H1 (cell line): ENCODE measurements around the gene ZNF45. TPM values are rescaled to one million over a fixed set of nuclear protein-coding genes. Genes with fewer than 3 reads are reported as not detected.
A peak's percentile ranks its signal among the peaks of the same experiment; 100 is the strongest.

Source experiments
- CTCF ChIA-PET: fragments of 300-600 bp; sonication (Branson Sonifier 250); formaldehyde crosslinking; loops from one replicate; lab custom pipeline; 2021; ENCODE audit not compliant: partially characterized antibody; lab: Charles Lee
- POLR2A ChIA-PET: fragments of 300-600 bp; sonication (Branson Sonifier 250); formaldehyde crosslinking; loops from one replicate; lab custom pipeline; 2021; ENCODE audit warnings: inconsistent platforms; ENCODE audit not compliant: partially characterized antibody; lab: Charles Lee
- DNase-seq, 2 experiments: peaks; one replicate each; pipeline versions ENCODE4 v3.0.0 to v3.0.0-alpha.2; 2010 to 2022; ENCODE audit warnings: low spot score in 2 of 2, low read depth in 1 of 2, mixed read lengths in 1 of 2
- FAIRE-seq: peaks from 2 replicates; lab custom pipeline; 2011; peaks lifted over from hg19 to GRCh38; lab: Jason Lieb, UNC
- H2AFZ ChIP-seq: 2 replicates; pipeline ENCODE4 v1.8.1; 2012; ENCODE audit warnings: low read length, inconsistent platforms
- H2AK5ac ChIP-seq: 2 replicates; pipeline ENCODE4 v1.6.1; 2013; ENCODE audit warnings: low read depth, low read length
- H2BK120ac ChIP-seq: replicated peaks from 2 replicates; pipeline ENCODE3; 2013; ENCODE audit warnings: low read depth, low read length, inconsistent platforms
- H2BK12ac ChIP-seq: 2 replicates; pipeline ENCODE4 v1.6.1; 2013; ENCODE audit warnings: low read depth, low read length
- H2BK15ac ChIP-seq: 2 replicates; pipeline ENCODE4 v1.6.1; 2013; ENCODE audit warnings: low read length
- H2BK20ac ChIP-seq: 2 replicates; pipeline ENCODE4 v1.6.1; 2013; ENCODE audit warnings: low read length
- H2BK5ac ChIP-seq: 2 replicates; pipeline ENCODE4 v1.6.1; 2013; ENCODE audit warnings: low read depth, low read length
- H3K14ac ChIP-seq: 2 replicates; pipeline ENCODE4 v1.6.1; 2013; ENCODE audit warnings: inconsistent platforms; ENCODE audit not compliant: insufficient read length
- H3K18ac ChIP-seq: 2 replicates; pipeline ENCODE4 v1.6.1; 2013; ENCODE audit warnings: low read length; ENCODE audit errors: extremely low read depth
- H3K23ac ChIP-seq: 2 replicates; pipeline ENCODE4 v1.6.1; 2013; ENCODE audit warnings: inconsistent platforms; ENCODE audit not compliant: insufficient read length
- H3K23me2 ChIP-seq: 2 replicates; pipeline ENCODE4 v1.6.1; 2013; ENCODE audit warnings: low read depth, low read length
- H3K27ac ChIP-seq: 2 replicates; pipeline ENCODE4 v1.6.1; 2011; ENCODE audit warnings: low read depth, low read length, inconsistent platforms
- H3K27me3 ChIP-seq, 4 experiments: replicated peaks in 1 of 4; 1 replicate in 1 of 4; 2 replicates in 3 of 4; pipeline versions ENCODE4 v1.6.1 to v1.8.1; 2011 to 2013; ENCODE audit warnings: low read length in 3 of 4, mild to moderate bottlenecking in 3 of 4, inconsistent platforms in 2 of 4, mixed read lengths in 2 of 4, moderate library complexity in 1 of 4; ENCODE audit not compliant: control insufficient read depth in 3 of 4, insufficient read depth in 3 of 4; ENCODE audit errors: extremely low read depth in 1 of 4
- H3K36me3 ChIP-seq, 4 experiments: 2 replicates each; pipeline versions ENCODE4 v1.6.1 to v1.8.1; 2011 to 2013; ENCODE audit warnings: mild to moderate bottlenecking in 4 of 4, low read length in 3 of 4, moderate library complexity in 2 of 4, control low read depth in 1 of 4, inconsistent platforms in 1 of 4; ENCODE audit not compliant: insufficient read depth in 4 of 4, control insufficient read depth in 2 of 4
- H3K4ac ChIP-seq: replicated peaks from 2 replicates; pipeline ENCODE3; 2013; ENCODE audit warnings: low read length, low read depth, mixed read lengths, inconsistent platforms; ENCODE audit not compliant: insufficient read length
- H3K4me1 ChIP-seq, 4 experiments: replicated peaks in 1 of 4; 1 replicate in 1 of 4; 2 replicates in 3 of 4; pipeline versions ENCODE4 v1.6.1 to v1.8.1; 2011 to 2013; ENCODE audit warnings: low read length in 3 of 4, inconsistent platforms in 2 of 4, mixed read lengths in 1 of 4; ENCODE audit not compliant: insufficient read depth in 4 of 4, control insufficient read depth in 3 of 4
- H3K4me2 ChIP-seq, 2 experiments: 2 replicates each; pipeline versions ENCODE4 v1.6.1 to v1.8.1; 2011 to 2013; ENCODE audit warnings: low read depth in 2 of 2, low read length in 2 of 2, control low read depth in 1 of 2, inconsistent platforms in 1 of 2, mild to moderate bottlenecking in 1 of 2; ENCODE audit not compliant: insufficient read depth in 1 of 2
- H3K4me3 ChIP-seq, 4 experiments: fragments of 200-600, 300-600 bp in 1 of 4; sonication (generic), shearing (Covaris generic), sonication (Bioruptor Twin) in 1 of 4; 2 replicates each; pipeline versions ENCODE4 v1.5.1 to v1.8.1; 2011 to 2016; ENCODE audit warnings: low read length in 4 of 4, low read depth in 3 of 4, control low read depth in 2 of 4, inconsistent platforms in 2 of 4, mild to moderate bottlenecking in 2 of 4, mixed read lengths in 1 of 4, moderate library complexity in 1 of 4; ENCODE audit not compliant: insufficient read depth in 2 of 4; ENCODE audit errors: extremely low read depth in 1 of 4
- H3K56ac ChIP-seq: replicated peaks from 2 replicates; pipeline ENCODE3; 2013; ENCODE audit warnings: low read depth, mild to moderate bottlenecking, mixed read lengths, low read length, inconsistent platforms; ENCODE audit not compliant: insufficient read length
- H3K79me1 ChIP-seq: 2 replicates; pipeline ENCODE4 v1.6.1; 2013; ENCODE audit warnings: low read depth, low read length, control low read depth
- H3K79me2 ChIP-seq, 2 experiments: 2 replicates each; pipeline versions ENCODE4 v1.6.1 to v1.8.1; 2012 to 2013; ENCODE audit warnings: low read length in 2 of 2, mild to moderate bottlenecking in 2 of 2, inconsistent platforms in 1 of 2; ENCODE audit not compliant: insufficient read depth in 2 of 2, control insufficient read depth in 1 of 2
- H3K9ac ChIP-seq, 4 experiments: replicated peaks in 1 of 4; 1 replicate in 1 of 4; 2 replicates in 3 of 4; pipeline versions ENCODE4 v1.6.1 to v1.8.1; 2011 to 2013; ENCODE audit warnings: low read depth in 3 of 4, low read length in 3 of 4, control low read depth in 2 of 4, mild to moderate bottlenecking in 2 of 4, moderate library complexity in 2 of 4, inconsistent platforms in 1 of 4; ENCODE audit errors: extremely low read depth in 1 of 4
- H3K9me3 ChIP-seq, 2 experiments: 2 replicates each; pipeline versions ENCODE4 v1.6.1 to v1.8.1; 2012 to 2013; ENCODE audit warnings: mild to moderate bottlenecking in 2 of 2, moderate library complexity in 2 of 2, control low read depth in 1 of 2, inconsistent platforms in 1 of 2, low read depth in 1 of 2, low read length in 1 of 2, mixed read lengths in 1 of 2; ENCODE audit not compliant: insufficient read depth in 2 of 2
- H4K20me1 ChIP-seq, 2 experiments: replicated peaks in 1 of 2; 2 replicates each; pipeline versions ENCODE3 to v1.8.1; 2011 to 2013; ENCODE audit warnings: inconsistent platforms in 2 of 2, low read length in 2 of 2, mild to moderate bottlenecking in 1 of 2; ENCODE audit not compliant: insufficient read depth in 2 of 2, control insufficient read depth in 1 of 2
- H4K5ac ChIP-seq: 2 replicates; pipeline ENCODE4 v1.6.1; 2013; ENCODE audit warnings: low read length, low read depth, mixed read lengths, inconsistent platforms; ENCODE audit not compliant: insufficient read length
- H4K8ac ChIP-seq: 2 replicates; pipeline ENCODE4 v1.8.0; 2013; ENCODE audit warnings: mild to moderate bottlenecking, moderate library complexity, low read length, inconsistent platforms; ENCODE audit not compliant: insufficient read depth; ENCODE audit errors: extremely low read depth
- H4K91ac ChIP-seq: replicated peaks from 2 replicates; pipeline ENCODE3; 2013; ENCODE audit warnings: low read length, mixed read lengths, inconsistent platforms; ENCODE audit not compliant: insufficient read length
- ASH2L ChIP-seq: fragments of 200-600, 300-600 bp; sonication (generic); IDR thresholded peaks from one replicate; pipeline ENCODE4 v1.7.1; 2017; ENCODE audit warnings: low read length
- CBX5 ChIP-seq: fragments of 300-800, 300-1000 bp; sonication (generic); IDR thresholded peaks from 2 replicates; pipeline ENCODE4 v1.7.1; 2016; ENCODE audit warnings: antibody characterized with exemption, low read length, low read depth
- CHD1 ChIP-seq: IDR thresholded peaks from 2 replicates; pipeline ENCODE4 v1.6.1; 2012; ENCODE audit warnings: low read depth, low read length, improper control_type of control experiment
- FOSL1 ChIP-seq: IDR thresholded peaks from 2 replicates; pipeline ENCODE4 v1.6.1; 2011; ENCODE audit warnings: mild to moderate bottlenecking, low read depth, low read length, moderate library complexity; ENCODE audit not compliant: insufficient read depth
- HDAC6 ChIP-seq: IDR thresholded peaks from one replicate; pipeline ENCODE4 v1.7.1; 2012; ENCODE audit warnings: low read depth, mild to moderate bottlenecking, inconsistent platforms, low read length, moderate library complexity
- NRF1 ChIP-seq: IDR thresholded peaks from 2 replicates; pipeline ENCODE4 v1.6.1; 2011; ENCODE audit warnings: mild to moderate bottlenecking, low read depth, low read length, improper control_type of control experiment
- RAD21 ChIP-seq, 2 experiments: IDR thresholded peaks in 1 of 2; conservative IDR thresholded peaks in 1 of 2; 2 replicates each; pipeline ENCODE4 v1.6.1; 2011; ENCODE audit warnings: low read depth in 2 of 2, low read length in 2 of 2, improper control_type of control experiment in 1 of 2, inconsistent platforms in 1 of 2, mild to moderate bottlenecking in 1 of 2, moderate library complexity in 1 of 2
- RFX5 ChIP-seq: IDR thresholded peaks from 2 replicates; pipeline ENCODE4 v1.6.1; 2011; ENCODE audit warnings: low read depth, low read length, improper control_type of control experiment, borderline replicate concordance
- RNF2 ChIP-seq: fragments of 200-900, 300-1000 bp; sonication (generic); IDR thresholded peaks from 2 replicates; pipeline ENCODE4 v1.7.1; 2016; ENCODE audit warnings: borderline replicate concordance, low read depth, mild to moderate bottlenecking, antibody characterized with exemption, low read length; ENCODE audit not compliant: poor library complexity, severe bottlenecking; ENCODE audit errors: missing control alignments
- SIN3A ChIP-seq, 2 experiments: IDR thresholded peaks in 1 of 2; conservative IDR thresholded peaks in 1 of 2; 2 replicates each; pipeline ENCODE4 v1.6.1; 2011 to 2012; ENCODE audit warnings: low read length in 2 of 2, improper control_type of control experiment in 1 of 2, low read depth in 1 of 2, mild to moderate bottlenecking in 1 of 2
- SP2 ChIP-seq: IDR thresholded peaks from 2 replicates; pipeline ENCODE4 v1.6.1; 2012; ENCODE audit warnings: mild to moderate bottlenecking, low read length, inconsistent platforms
- TBP ChIP-seq: IDR thresholded peaks from 2 replicates; pipeline ENCODE4 v1.6.1; 2011; ENCODE audit warnings: low read depth, low read length, improper control_type of control experiment
- TCF12 ChIP-seq: IDR thresholded peaks from 2 replicates; pipeline ENCODE4 v1.6.1; 2011; ENCODE audit warnings: low read depth, mild to moderate bottlenecking, low read length
- TEAD4 ChIP-seq: IDR thresholded peaks from 2 replicates; pipeline ENCODE4 v1.6.1; 2012; ENCODE audit warnings: low read depth, low read length, inconsistent platforms, mixed read lengths
- WGBS, 2 experiments: shearing (Covaris generic) in 1 of 2; methylation state at CpG; one replicate each; pipeline versions ENCODE4 v1.1.6 to v1.1.7; 2013 to 2015; ENCODE audit warnings: low lambda C conversion rate in 2 of 2, mixed read lengths in 2 of 2, inconsistent platforms in 1 of 2, low coverage in 1 of 2, missing lambda C conversion rate in 1 of 2; ENCODE audit not compliant: insufficient replicate concordance in 2 of 2, insufficient coverage in 1 of 2, insufficient read length in 1 of 2; ENCODE audit errors: extremely low coverage in 1 of 2, missing lambda C conversion rate in 1 of 2; 5-methylcytosine and 5-hydroxymethylcytosine counted together
- polyA plus RNA-seq, 7 experiments: library from polyadenylated mRNA; depleted of rRNA in 3 of 7; stranded (reverse) in 5 of 7; unstranded in 2 of 7; fragments of >200 nt in 5 of 7; fragments of 200-250 nt in 2 of 7; gene quantifications; 1 replicate in 5 of 7; 2 replicates in 1 of 7; 4 replicates in 1 of 7; pipeline versions ENCODE4 v1.2.1 to v1.2.3, GENCODE V29; 2011 to 2013; ENCODE audit warnings: missing spikeins in 2 of 7, mixed read lengths in 2 of 7
- total RNA-seq: library from RNA; stranded (reverse); fragmentation: NEBNext Ultra II Directional; extraction: Animal tissue kit (Norgen Biotek cat#: 25700); gene quantifications from 2 replicates; pipeline ENCODE4 v1.2.1, GENCODE V29; 2021

ZNF45 gene
- total and polyA plus RNA-seq, 2 of the 8 experiments (the other 6 are each of a cell fraction or from before 2014, with no cell fraction given): 4.6 to 16.2 TPM

- Histone ChIP-seq H2AFZ (peak overlapping the region; percentile 99; the same call in 1 of the 2 replicates), H3K79me1 (no peaks in the 10 kb centered on the region), H4K8ac (no peak overlapping the region), H4K20me1 (no peaks in the 10 kb centered on the region), H2BK15ac (no peak overlapping the region), H3K4ac (no peak overlapping the region), H3K36me3 (peaks cover 0 to 3% (median 0%) of the 10 kb centered on the region in 4 experiments; a peak in 2 of 8 replicates), H2BK5ac (no peak overlapping the region), H3K23me2 (no peaks in the 10 kb centered on the region; the same call in 1 of the 2 replicates), H3K9ac (peak overlapping the region in 3 of 4 experiments; percentile 2 to 79 (median 50); a peak in 2 of 7 replicates), H3K56ac (no peak overlapping the region), H4K5ac (no peak overlapping the region), H3K27ac (no peak overlapping the region), H3K4me3 (peak overlapping the region; percentile 60 to 87 (median 80)), H3K79me2 (peaks cover 0 to 4% of the 10 kb centered on the region in 2 experiments; a peak in 1 of 4 replicates), H3K23ac (no peak overlapping the region), H3K27me3 (no peaks in the 10 kb centered on the region), H2BK120ac (no peak overlapping the region), H4K91ac (no peak overlapping the region), H3K14ac (no peak overlapping the region), H3K9me3 (peaks cover 9 to 11% of the 10 kb centered on the region in 2 experiments; a peak in 3 of 4 replicates), H2BK12ac (no peak overlapping the region), H2BK20ac (no peak overlapping the region), H3K18ac (no peak overlapping the region), H2AK5ac (no peak overlapping the region), H3K4me2 (peak overlapping the region; percentile 68 to 88), H3K4me1 (no peaks in the 10 kb centered on the region)
- 11% methylated on average over 14 of the region's 14 CpGs; no CpG with 5 or more reads in 1 of the 2 experiments for WGBS, 2 experiments
- DNase-seq: no peak
- TF ChIP-seq ASH2L: no peak
- TF ChIP-seq SP2: no peak
- no peak for TF ChIP-seq TCF12
- no peak for TF ChIP-seq TEAD4
- TF ChIP-seq RFX5: no peak
- TF ChIP-seq HDAC6: no peak
- TF ChIP-seq CBX5: no peak
- no peak for TF ChIP-seq TBP
- TF ChIP-seq NRF1: no peak
- no peak for TF ChIP-seq RNF2
- no peak for TF ChIP-seq CHD1
- no peak for TF ChIP-seq RAD21 (IDR thresholded peaks at IDR 0.05 in 1 of 2, conservative IDR thresholded peaks at IDR 0.05 in 1 of 2; ENCODE audit: low read depth in 2 of 2, low read length in 2 of 2)
- TF ChIP-seq SIN3A (conservative IDR thresholded peaks at IDR 0.05 in 1 of 2, IDR thresholded peaks at IDR 0.05 in 1 of 2; ENCODE audit: low read depth in 1 of 2, low read length in 2 of 2): no peak
- no peak for TF ChIP-seq FOSL1
- POLR2A ChIA-PET: interaction anchor here (0.7 to 2.3 kb wide), 5 partner anchors 12 to 127 kb away, joined by 3 to 8 read pairs (median 3); partner anchors contain the start of genes ZNF221 and ZNF45
- CTCF ChIA-PET: no interaction called here
- FAIRE-seq: no peak
These were observed 49.6 kb upstream of the ZNF45 start for GRCh38 chr19:43984687-43985000.
